Glutamatergic neuron (in vitro differentiated cells): ENCODE measurements around the gene MRC2. TPM values are rescaled to one million over a fixed set of nuclear protein-coding genes. Genes with fewer than 3 reads are reported as not detected.
A peak's percentile ranks its signal among the peaks of the same experiment; 100 is the strongest.
"Not testable (repeated sequence)": the region's sequence is repeated elsewhere in the genome, so short reads cannot be mapped to it uniquely, and the experiment has no call there.

ENCODE experiments used
- DNase-seq: peaks from one replicate; pipeline ENCODE4 v3.0.0; 2022
- H3K27ac Mint-ChIP-seq: one replicate; pipeline ENCODE4 v1.8.0; 2020; ENCODE audit warnings: mild to moderate bottlenecking, mixed read lengths, inconsistent platforms; ENCODE audit not compliant: unreplicated experiment
- H3K27me3 Mint-ChIP-seq: one replicate; pipeline ENCODE4 v1.8.0; 2020; ENCODE audit warnings: mild to moderate bottlenecking, moderate library complexity, mixed read lengths, inconsistent platforms; ENCODE audit not compliant: unreplicated experiment
- H3K36me3 Mint-ChIP-seq: one replicate; pipeline ENCODE4 v1.8.0; 2020; ENCODE audit warnings: mild to moderate bottlenecking, mixed read lengths, inconsistent platforms; ENCODE audit not compliant: unreplicated experiment
- H3K4me1 Mint-ChIP-seq: one replicate; pipeline ENCODE4 v1.8.0; 2020; ENCODE audit warnings: mild to moderate bottlenecking, low read depth, mixed read lengths, inconsistent platforms; ENCODE audit not compliant: unreplicated experiment
- H3K4me3 Mint-ChIP-seq: one replicate; pipeline ENCODE4 v1.8.0; 2020; ENCODE audit warnings: mild to moderate bottlenecking, mixed read lengths, inconsistent platforms; ENCODE audit not compliant: unreplicated experiment
- H3K9me3 Mint-ChIP-seq: one replicate; pipeline ENCODE4 v1.8.0; 2020; ENCODE audit warnings: mild to moderate bottlenecking, moderate library complexity, mixed read lengths, inconsistent platforms; ENCODE audit not compliant: unreplicated experiment
- total RNA-seq: library from RNA; stranded (reverse); fragmentation: NEBNext Ultra II Directional; extraction: Animal tissue kit (Norgen Biotek cat#: 25700); gene quantifications from one replicate; pipeline ENCODE4 v1.2.1, GENCODE V29; 2021; ENCODE audit not compliant: unreplicated experiment
- TF ChIP-seq, protein P1 (sequence below): fragments of 200-600 bp; sonication (generic); IDR thresholded peaks from one replicate; pipeline ENCODE4 v1.5.0; 2021; ENCODE audit not compliant: partially characterized antibody, unreplicated experiment

The MRC2 gene
- total RNA-seq, 1 donor from 2014 or later = 24.0 TPM

DNA sequence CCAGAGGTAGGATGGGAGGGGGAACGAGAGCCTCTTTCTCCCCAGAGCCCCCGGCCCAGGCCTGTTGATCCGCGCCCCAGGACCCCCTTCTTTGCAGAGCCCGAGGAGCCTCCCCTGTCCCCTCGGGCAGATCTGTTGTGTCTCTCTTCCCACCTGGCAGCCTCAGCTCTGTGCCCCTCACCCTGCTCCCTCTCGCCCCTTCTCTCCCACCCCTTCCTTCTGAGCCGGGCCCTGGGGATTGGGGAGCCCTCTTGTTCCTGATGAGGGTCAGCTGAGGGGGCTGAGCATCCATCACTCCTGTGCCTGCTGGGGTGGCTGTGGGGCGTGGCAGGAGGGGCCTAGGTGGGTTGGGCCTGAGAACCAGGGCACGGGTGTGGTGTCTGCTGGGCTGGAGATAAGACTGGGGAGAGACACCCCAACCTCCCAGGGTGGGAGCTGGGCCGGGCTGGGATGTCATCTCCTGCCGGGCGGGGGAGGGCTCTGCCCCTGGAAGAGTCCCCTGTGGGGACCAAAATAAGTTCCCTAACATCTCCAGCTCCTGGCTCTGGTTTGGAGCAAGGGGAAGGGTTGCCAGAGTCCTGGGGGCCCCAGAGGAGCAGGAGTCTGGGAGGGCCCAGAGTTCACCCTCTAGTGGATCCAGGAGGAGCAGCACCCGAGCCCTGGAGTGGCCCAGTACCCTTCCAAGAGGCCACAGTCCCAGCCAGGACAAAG, 65.4 kb downstream of the MRC2 start:
- peaks cover 15% of the 10 kb centered on the region for H3K4me1 Mint-ChIP-seq
- no peak overlapping the region for H3K27ac Mint-ChIP-seq
- no peaks in the 10 kb centered on the region for H3K36me3 Mint-ChIP-seq
- H3K27me3 Mint-ChIP-seq = peaks cover 4% of the 10 kb centered on the region
- TF ChIP-seq, protein P1, sequence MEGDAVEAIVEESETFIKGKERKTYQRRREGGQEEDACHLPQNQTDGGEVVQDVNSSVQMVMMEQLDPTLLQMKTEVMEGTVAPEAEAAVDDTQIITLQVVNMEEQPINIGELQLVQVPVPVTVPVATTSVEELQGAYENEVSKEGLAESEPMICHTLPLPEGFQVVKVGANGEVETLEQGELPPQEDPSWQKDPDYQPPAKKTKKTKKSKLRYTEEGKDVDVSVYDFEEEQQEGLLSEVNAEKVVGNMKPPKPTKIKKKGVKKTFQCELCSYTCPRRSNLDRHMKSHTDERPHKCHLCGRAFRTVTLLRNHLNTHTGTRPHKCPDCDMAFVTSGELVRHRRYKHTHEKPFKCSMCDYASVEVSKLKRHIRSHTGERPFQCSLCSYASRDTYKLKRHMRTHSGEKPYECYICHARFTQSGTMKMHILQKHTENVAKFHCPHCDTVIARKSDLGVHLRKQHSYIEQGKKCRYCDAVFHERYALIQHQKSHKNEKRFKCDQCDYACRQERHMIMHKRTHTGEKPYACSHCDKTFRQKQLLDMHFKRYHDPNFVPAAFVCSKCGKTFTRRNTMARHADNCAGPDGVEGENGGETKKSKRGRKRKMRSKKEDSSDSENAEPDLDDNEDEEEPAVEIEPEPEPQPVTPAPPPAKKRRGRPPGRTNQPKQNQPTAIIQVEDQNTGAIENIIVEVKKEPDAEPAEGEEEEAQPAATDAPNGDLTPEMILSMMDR = peak; percentile 19
- peaks cover 6% of the 10 kb centered on the region for H3K9me3 Mint-ChIP-seq
- H3K4me3 Mint-ChIP-seq = no peak overlapping the region
- DNase-seq = peak; percentile 52

DNA sequence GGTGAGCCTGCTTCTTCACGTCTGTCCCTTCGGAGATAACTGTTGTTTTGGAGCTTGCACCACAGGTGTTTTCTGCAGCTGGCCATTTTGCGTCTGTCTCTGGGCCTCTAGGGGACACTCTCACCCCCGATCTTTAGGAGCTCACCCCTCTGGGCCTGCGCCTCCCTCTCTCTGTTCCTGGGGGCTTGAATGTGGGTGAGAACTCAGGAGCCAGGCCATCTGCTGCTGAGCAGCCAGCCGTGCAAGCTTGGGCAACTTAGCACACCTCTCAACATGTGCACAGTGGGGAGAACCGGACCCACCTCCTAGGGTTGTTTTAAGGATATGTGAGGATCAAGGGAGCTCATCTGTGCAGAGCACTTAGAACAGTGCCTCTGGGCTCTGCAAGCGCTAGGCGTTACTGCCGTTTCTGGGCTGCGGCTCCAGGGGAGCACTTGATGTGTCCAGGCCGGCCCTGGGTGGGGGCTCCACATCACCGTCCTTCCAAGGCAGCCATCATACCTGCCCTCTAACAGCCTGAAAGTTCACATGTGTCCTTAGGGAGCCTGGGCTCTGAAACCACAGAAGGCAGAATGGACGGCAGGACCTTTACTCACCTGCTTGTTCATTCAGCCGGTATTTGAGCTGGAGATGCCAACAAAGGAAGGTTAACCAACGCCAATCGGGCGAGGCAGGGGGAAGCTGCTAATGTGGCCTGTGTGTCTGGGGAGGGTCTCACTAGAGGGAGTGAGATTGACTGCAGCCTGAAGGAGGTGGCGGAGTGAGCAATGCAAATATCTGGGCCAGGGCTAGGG, 66.3 kb downstream of the MRC2 start:
- no peak for DNase-seq
- Mint-ChIP-seq H3K9me3 (peaks cover 6% of the 10 kb centered on the region), H3K4me1 (peaks cover 15% of the 10 kb centered on the region), H3K4me3 (peak overlapping the region; percentile 1), H3K27ac (peak overlapping the region; percentile 1), H3K27me3 (peaks cover 3% of the 10 kb centered on the region), H3K36me3 (no peaks in the 10 kb centered on the region)
- TF ChIP-seq, protein P1 = no peak

DNA sequence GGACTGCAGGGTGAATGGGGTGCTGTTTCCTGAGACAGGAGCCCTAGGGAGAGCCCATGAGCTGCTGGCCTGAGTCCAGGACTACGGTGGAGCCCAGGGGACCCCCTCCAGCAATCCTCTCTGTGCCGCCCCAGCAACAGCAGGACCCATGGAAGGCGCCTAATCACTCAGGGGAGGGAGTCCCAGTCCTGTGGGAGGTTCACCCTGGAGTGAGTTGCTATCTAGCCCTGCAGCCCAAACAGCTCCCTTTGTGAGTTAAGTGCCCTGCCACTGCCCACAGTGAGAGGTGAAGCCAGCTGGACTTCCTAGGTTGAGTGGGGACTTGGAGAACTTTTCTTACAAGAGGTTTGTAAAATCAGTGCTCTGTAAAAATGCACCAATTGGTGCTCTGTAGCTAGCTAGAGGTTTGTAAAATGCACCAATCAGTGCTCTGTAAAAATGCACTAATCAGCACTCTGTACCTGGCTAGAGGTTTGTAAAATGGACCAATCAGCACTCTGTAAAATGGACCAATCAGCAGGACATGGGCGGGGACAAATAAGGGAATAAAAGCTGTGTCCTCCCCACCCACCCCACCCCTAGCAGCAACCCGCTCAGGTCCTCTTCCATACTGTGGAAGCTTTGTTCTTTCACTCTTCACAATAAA, 67.7 kb downstream of the MRC2 start:
- H3K27me3 Mint-ChIP-seq, H3K36me3 Mint-ChIP-seq, H3K4me3 Mint-ChIP-seq, H3K27ac Mint-ChIP-seq, DNase-seq, H3K9me3 Mint-ChIP-seq: not testable (repeated sequence)
- peaks cover 15% of the 10 kb centered on the region for H3K4me1 Mint-ChIP-seq

DNA sequence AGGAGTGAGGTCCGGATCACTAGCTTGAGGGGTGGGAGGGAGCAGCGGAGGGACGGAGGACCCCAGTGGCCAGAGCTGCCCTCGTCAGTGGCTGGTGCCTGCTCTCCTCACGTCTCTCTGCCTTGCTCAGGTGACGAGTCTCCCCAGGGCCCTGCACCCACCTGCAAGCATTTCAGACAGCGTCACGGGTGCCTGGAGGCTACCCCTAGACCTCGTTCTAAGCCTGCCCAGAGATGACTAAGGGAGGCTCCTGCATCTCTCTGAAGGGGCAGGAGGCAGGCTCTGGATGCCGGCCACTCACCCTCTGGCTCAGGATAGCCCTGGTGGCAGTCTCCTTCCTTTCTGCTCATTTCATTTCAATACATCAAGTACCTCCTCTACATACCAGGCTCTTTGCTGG, 68.8 kb downstream of the MRC2 start:
- Mint-ChIP-seq H3K27ac (no peak overlapping the region), H3K27me3 (peaks cover 2% of the 10 kb centered on the region), H3K9me3 (peaks cover 6% of the 10 kb centered on the region), H3K4me3 (no peak overlapping the region), H3K36me3 (no peaks in the 10 kb centered on the region), H3K4me1 (peaks cover 15% of the 10 kb centered on the region)
- TF ChIP-seq, protein P1 = no peak
- DNase-seq = no peak

DNA sequence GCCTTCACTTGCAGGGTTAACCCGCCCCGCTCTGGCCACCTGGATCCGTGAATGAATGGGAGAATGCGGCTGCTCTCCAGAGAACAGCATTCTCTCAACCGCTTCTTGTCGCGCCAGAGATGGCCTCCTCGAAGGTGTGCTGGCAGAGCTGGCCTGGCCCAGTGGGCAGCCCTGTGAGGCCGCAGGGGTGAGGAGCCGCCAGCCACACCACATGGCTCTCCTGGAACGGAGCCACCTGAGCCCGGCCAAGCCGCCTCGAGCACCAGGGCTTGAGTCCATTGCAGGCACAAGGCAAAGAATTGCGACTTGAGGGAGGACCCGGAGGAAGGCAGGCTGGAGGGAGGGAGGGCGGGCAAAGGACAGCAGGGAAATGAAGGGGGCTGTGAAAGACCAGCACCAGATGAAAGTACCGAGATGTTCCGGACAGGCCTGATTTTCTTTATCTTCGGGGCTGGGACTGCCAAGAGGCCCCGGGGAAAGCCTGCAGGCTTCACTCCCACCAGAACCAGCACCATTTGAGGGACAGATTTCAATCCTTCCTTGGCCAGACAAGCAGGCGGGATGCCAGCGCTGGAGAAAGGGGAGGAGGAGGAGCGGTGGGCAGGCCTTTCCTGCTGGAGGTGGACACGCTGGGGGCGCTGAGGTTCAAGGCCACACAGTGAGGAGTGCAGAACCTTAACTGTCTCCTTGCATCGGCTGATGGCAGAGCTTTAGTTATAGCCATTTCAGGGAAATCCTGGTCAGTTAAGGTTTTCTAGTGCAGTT, 69.4 kb downstream of the MRC2 start:
- Mint-ChIP-seq H3K27ac (no peak overlapping the region), H3K4me1 (peaks cover 15% of the 10 kb centered on the region), H3K36me3 (no peaks in the 10 kb centered on the region), H3K9me3 (peaks cover 6% of the 10 kb centered on the region), H3K27me3 (peaks cover 2% of the 10 kb centered on the region), H3K4me3 (no peak overlapping the region)
- no peak for DNase-seq
- TF ChIP-seq, protein P1 = no peak

DNA sequence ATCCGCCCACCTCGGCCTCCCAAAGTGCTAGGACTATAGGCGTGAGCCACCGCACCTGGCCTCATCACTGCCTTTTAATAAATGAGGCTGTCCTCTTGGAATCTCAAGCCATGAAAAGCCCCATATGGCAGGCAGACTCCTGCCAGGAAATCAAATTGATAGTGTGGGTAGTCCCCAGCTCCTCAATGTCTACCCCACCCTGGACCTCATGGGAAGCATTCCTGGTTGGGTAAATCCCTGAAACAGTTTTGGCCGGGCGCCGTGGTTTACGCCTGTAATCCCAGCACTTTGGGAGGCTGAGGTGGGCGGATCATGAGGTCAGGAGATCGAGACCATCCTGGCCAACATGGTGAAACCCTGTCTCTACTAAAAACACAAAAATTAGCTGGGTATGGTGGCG, 71.0 kb downstream of the MRC2 start:
- not testable (repeated sequence) for H3K9me3 Mint-ChIP-seq, DNase-seq, H3K36me3 Mint-ChIP-seq, H3K27me3 Mint-ChIP-seq, H3K27ac Mint-ChIP-seq, H3K4me3 Mint-ChIP-seq
- H3K4me1 Mint-ChIP-seq = peaks cover 15% of the 10 kb centered on the region
